ENCODE measurements around the gene SIGLEC14.

Gene SIGLEC14

GRCh38 chr19:51652266-51652665 is 5.6 kb upstream of the SIGLEC14 start:
- no peak overlapping the region for H3K4me3 ChIP-seq (ENCODE audit: control insufficient read depth in 1 of 7, extremely low read depth in 1 of 7, insufficient read depth in 4 of 7, low read depth in 2 of 7, low read length in 6 of 7)

GRCh38 chr19:51651216-51651846 is 4.7 kb upstream of the SIGLEC14 start:
- CTCF ChIA-PET: interaction anchor here (0.9 to 2.0 kb wide), 5 partner anchors 10 to 179 kb away, joined by 3 to 8 read pairs (median 5); no protein-coding TSS in a partner anchor
- H3K4me1 ChIP-seq (ENCODE audit: control extremely low read depth in 1 of 4, control insufficient read depth in 4 of 4, insufficient read depth in 4 of 4, low read length in 3 of 4): peaks cover 3 to 19% (median 5%) of the 10 kb centered on the region in 4 experiments
- no peak overlapping the region for H3K27ac ChIP-seq (ENCODE audit: insufficient read depth in 1 of 2, low read depth in 1 of 2, low read length in 2 of 2, poor library complexity in 1 of 2, severe bottlenecking in 2 of 2)
- no peaks in the 10 kb centered on the region for H3K36me3 ChIP-seq (ENCODE audit: control insufficient read depth in 4 of 4, insufficient read depth in 4 of 4, low read length in 3 of 4)
- WGBS (ENCODE audit: insufficient coverage): 90% methylated on average over 3 of the region's 7 CpGs
- no peak overlapping the region for H3K4me3 ChIP-seq (ENCODE audit: control insufficient read depth in 1 of 7, extremely low read depth in 1 of 7, insufficient read depth in 4 of 7, low read depth in 2 of 7, low read length in 6 of 7)
- POLR2A ChIA-PET: no interaction called here
- no peaks in the 10 kb centered on the region for H3K9me3 ChIP-seq (ENCODE audit: control extremely low read depth in 1 of 5, control insufficient read depth in 4 of 5, insufficient read depth in 2 of 5, low read depth in 1 of 5, low read length in 4 of 5)
- DNase-seq: peak in 2 of 3 donors; percentile 18 to 19
- peaks cover 0 to 11% (median 0%) of the 10 kb centered on the region in 5 experiments for H3K27me3 ChIP-seq (replicated peaks in 2 of 5; ENCODE audit: control insufficient read depth in 4 of 5, insufficient read depth in 5 of 5, low read length in 4 of 5)

More at GRCh38 chr19:51652266-51652665, 5.6 kb upstream of the SIGLEC14 start:
- Histone ChIP-seq H3K4me1 (ENCODE audit: control extremely low read depth in 1 of 4, control insufficient read depth in 4 of 4, insufficient read depth in 4 of 4, low read length in 3 of 4) (peaks cover 0 to 19% (median 3%) of the 10 kb centered on the region in 4 experiments), H3K36me3 (ENCODE audit: control insufficient read depth in 4 of 4, insufficient read depth in 4 of 4, low read length in 3 of 4) (no peaks in the 10 kb centered on the region), H3K27ac (ENCODE audit: insufficient read depth in 1 of 2, low read depth in 1 of 2, low read length in 2 of 2, poor library complexity in 1 of 2, severe bottlenecking in 2 of 2) (no peak overlapping the region), H3K9me3 (ENCODE audit: control extremely low read depth in 1 of 5, control insufficient read depth in 4 of 5, insufficient read depth in 2 of 5, low read depth in 1 of 5, low read length in 4 of 5) (no peaks in the 10 kb centered on the region), H3K27me3 (replicated peaks in 2 of 5; ENCODE audit: control insufficient read depth in 4 of 5, insufficient read depth in 5 of 5, low read length in 4 of 5) (peaks cover 0 to 11% (median 0%) of the 10 kb centered on the region in 5 experiments)
- DNase-seq: no peak
- ChIA-PET POLR2A (interaction anchor here (0.6 kb wide), 1 partner anchor 386 kb away, joined by 3 read pairs; no protein-coding TSS in a partner anchor), CTCF (interaction anchor here (0.7 to 2.0 kb wide), 9 partner anchors 9 to 184 kb away, joined by 3 to 8 read pairs (median 3); no protein-coding TSS in a partner anchor)
- 92% methylated on average over 4 of the region's 4 CpGs for WGBS (ENCODE audit: insufficient coverage)

GRCh38 chr19:51647318-51647717 is 693 bp upstream of the SIGLEC14 start:
- Histone ChIP-seq H3K27me3 (replicated peaks in 2 of 5; ENCODE audit: control insufficient read depth in 4 of 5, insufficient read depth in 5 of 5, low read length in 4 of 5) (peaks cover 0 to 5% (median 0%) of the 10 kb centered on the region in 5 experiments), H3K27ac (ENCODE audit: insufficient read depth in 1 of 2, low read depth in 1 of 2, low read length in 2 of 2, poor library complexity in 1 of 2, severe bottlenecking in 2 of 2) (no peak overlapping the region), H3K9me3 (ENCODE audit: control extremely low read depth in 1 of 5, control insufficient read depth in 4 of 5, insufficient read depth in 2 of 5, low read depth in 1 of 5, low read length in 4 of 5) (no peaks in the 10 kb centered on the region), H3K36me3 (ENCODE audit: control insufficient read depth in 4 of 4, insufficient read depth in 4 of 4, low read length in 3 of 4) (no peaks in the 10 kb centered on the region), H3K4me1 (ENCODE audit: control extremely low read depth in 1 of 4, control insufficient read depth in 4 of 4, insufficient read depth in 4 of 4, low read length in 3 of 4) (peaks cover 3 to 28% (median 11%) of the 10 kb centered on the region in 4 experiments), H3K4me3 (ENCODE audit: control insufficient read depth in 1 of 7, extremely low read depth in 1 of 7, insufficient read depth in 4 of 7, low read depth in 2 of 7, low read length in 6 of 7) (peak overlapping the region in 1 of 7 experiments; percentile 42)
- DNase-seq: no peak
- 100% methylated on average over 5 of the region's 6 CpGs for WGBS (ENCODE audit: insufficient coverage)
- CTCF ChIA-PET: interaction anchor here (1.4 kb wide), 1 partner anchor 10 kb away, joined by 5 read pairs; no protein-coding TSS in a partner anchor
- POLR2A ChIA-PET: no interaction called here

DNA sequence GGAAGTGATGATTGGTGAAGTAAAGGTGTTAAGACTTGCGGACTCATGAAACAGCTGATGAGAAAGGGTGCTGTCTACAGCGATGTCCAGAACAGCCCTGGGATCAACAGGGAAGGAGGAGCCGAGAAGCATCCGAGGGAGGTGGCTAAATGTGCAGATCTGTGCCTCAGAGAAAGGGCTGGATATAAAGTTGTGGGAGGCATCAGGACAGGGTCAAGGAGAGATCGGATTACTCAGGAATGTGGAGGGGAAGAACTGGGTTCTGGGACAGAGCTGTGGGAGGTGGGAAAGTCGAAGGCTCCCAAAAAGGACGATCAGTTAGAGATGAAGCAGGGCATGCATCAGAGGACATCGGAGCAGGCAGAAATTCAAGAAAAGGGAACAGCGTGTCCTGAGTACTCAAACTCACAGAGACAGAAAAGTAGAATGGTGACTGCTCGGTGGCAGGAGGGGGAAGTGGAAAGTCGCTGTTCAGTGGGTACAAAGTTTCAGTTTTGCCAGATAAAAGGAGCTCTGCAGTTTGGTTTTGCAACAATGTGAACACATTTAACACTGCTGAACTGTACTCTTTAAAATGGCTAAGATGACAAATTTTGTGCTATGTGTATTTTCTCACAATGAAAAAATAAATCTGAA is 1.9 kb downstream of the SIGLEC14 start:
- no peaks in the 10 kb centered on the region for H3K27me3 ChIP-seq (replicated peaks in 2 of 5; ENCODE audit: control insufficient read depth in 4 of 5, insufficient read depth in 5 of 5, low read length in 4 of 5)
- no peaks in the 10 kb centered on the region for H3K36me3 ChIP-seq (ENCODE audit: control insufficient read depth in 4 of 4, insufficient read depth in 4 of 4, low read length in 3 of 4)
- 61% methylated on average over 9 of the region's 11 CpGs for WGBS (ENCODE audit: insufficient coverage)
- no peak overlapping the region for H3K27ac ChIP-seq (ENCODE audit: insufficient read depth in 1 of 2, low read depth in 1 of 2, low read length in 2 of 2, poor library complexity in 1 of 2, severe bottlenecking in 2 of 2)
- peak in 1 of 3 donors; percentile 37 for DNase-seq
- H3K4me1 ChIP-seq (ENCODE audit: control extremely low read depth in 1 of 4, control insufficient read depth in 4 of 4, insufficient read depth in 4 of 4, low read length in 3 of 4): peaks cover 0 to 18% (median 10%) of the 10 kb centered on the region in 4 experiments
- POLR2A ChIA-PET: no interaction called here
- H3K9me3 ChIP-seq (ENCODE audit: control extremely low read depth in 1 of 5, control insufficient read depth in 4 of 5, insufficient read depth in 2 of 5, low read depth in 1 of 5, low read length in 4 of 5): no peaks in the 10 kb centered on the region
- peak overlapping the region in 1 of 7 experiments; percentile 8 for H3K4me3 ChIP-seq (ENCODE audit: control insufficient read depth in 1 of 7, extremely low read depth in 1 of 7, insufficient read depth in 4 of 7, low read depth in 2 of 7, low read length in 6 of 7)
- CTCF ChIA-PET: interaction anchor here (0.9 to 3.1 kb wide), 6 partner anchors 11 to 204 kb away, joined by 3 to 8 read pairs (median 4); no protein-coding TSS in a partner anchor

DNA sequence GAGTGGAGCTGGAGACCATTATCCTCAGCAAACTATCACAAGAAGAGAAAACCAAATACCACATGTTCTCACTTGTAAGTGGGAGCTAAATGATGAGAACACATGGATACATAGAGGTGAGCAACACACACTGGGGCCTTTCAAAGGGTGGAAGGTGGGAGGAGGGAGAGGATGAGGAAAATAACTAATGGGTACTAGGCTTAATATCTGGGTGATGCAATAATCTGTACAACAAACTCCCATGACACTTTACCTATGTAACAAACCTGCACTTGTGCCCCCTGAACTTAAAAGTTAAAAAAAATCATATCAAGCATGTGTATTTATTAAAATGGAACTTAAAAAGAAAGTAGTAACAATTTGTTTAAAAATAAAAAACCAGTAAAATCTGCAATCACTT is 5.0 kb downstream of the SIGLEC14 start:
- Histone ChIP-seq H3K4me3 (ENCODE audit: control insufficient read depth in 1 of 7, extremely low read depth in 1 of 7, insufficient read depth in 4 of 7, low read depth in 2 of 7, low read length in 6 of 7) (no peak overlapping the region), H3K9me3 (ENCODE audit: control extremely low read depth in 1 of 5, control insufficient read depth in 4 of 5, insufficient read depth in 2 of 5, low read depth in 1 of 5, low read length in 4 of 5) (peaks cover 0 to 6% (median 0%) of the 10 kb centered on the region in 5 experiments), H3K27me3 (replicated peaks in 2 of 5; ENCODE audit: control insufficient read depth in 4 of 5, insufficient read depth in 5 of 5, low read length in 4 of 5) (no peaks in the 10 kb centered on the region), H3K4me1 (ENCODE audit: control extremely low read depth in 1 of 4, control insufficient read depth in 4 of 4, insufficient read depth in 4 of 4, low read length in 3 of 4) (peaks cover 0 to 12% (median 4%) of the 10 kb centered on the region in 4 experiments), H3K27ac (ENCODE audit: insufficient read depth in 1 of 2, low read depth in 1 of 2, low read length in 2 of 2, poor library complexity in 1 of 2, severe bottlenecking in 2 of 2) (no peak overlapping the region), H3K36me3 (ENCODE audit: control insufficient read depth in 4 of 4, insufficient read depth in 4 of 4, low read length in 3 of 4) (no peaks in the 10 kb centered on the region)
- ChIA-PET CTCF (interaction anchor here (1.3 to 1.7 kb wide), 3 partner anchors 10 to 484 kb away, joined by 3 to 5 read pairs (median 3); no protein-coding TSS in a partner anchor), POLR2A (no interaction called here)
- DNase-seq: no peak

DNA sequence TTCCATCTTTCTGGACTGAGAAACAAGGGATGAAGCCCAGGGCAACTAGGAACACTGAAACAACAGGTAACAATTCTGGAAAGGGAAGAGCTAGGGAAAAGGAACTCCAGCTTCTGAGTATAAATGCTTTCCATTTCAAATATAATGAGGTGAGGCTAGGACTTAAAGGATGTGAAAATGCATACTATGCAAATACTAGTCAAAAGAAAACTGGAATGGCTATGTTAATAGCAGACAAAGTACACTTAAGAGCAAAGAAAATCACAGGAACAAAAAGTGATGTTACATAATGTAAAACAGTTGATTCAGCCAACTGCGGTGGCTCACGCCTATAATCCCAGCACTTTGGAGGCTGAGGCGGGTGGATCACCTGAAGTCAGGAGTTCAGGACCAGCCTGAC is 6.2 kb downstream of the SIGLEC14 start:
- CTCF ChIA-PET: interaction anchor here (0.9 to 1.6 kb wide), 9 partner anchors 9 to 482 kb away, joined by 3 to 6 read pairs (median 3); partner anchors contain the start of gene SIGLEC5
- no peak for DNase-seq
- Histone ChIP-seq H3K27ac (ENCODE audit: insufficient read depth in 1 of 2, low read depth in 1 of 2, low read length in 2 of 2, poor library complexity in 1 of 2, severe bottlenecking in 2 of 2) (no peak overlapping the region), H3K36me3 (ENCODE audit: control insufficient read depth in 4 of 4, insufficient read depth in 4 of 4, low read length in 3 of 4) (no peaks in the 10 kb centered on the region), H3K9me3 (ENCODE audit: control extremely low read depth in 1 of 5, control insufficient read depth in 4 of 5, insufficient read depth in 2 of 5, low read depth in 1 of 5, low read length in 4 of 5) (peaks cover 0 to 10% (median 0%) of the 10 kb centered on the region in 5 experiments), H3K27me3 (replicated peaks in 2 of 5; ENCODE audit: control insufficient read depth in 4 of 5, insufficient read depth in 5 of 5, low read length in 4 of 5) (no peaks in the 10 kb centered on the region), H3K4me1 (ENCODE audit: control extremely low read depth in 1 of 4, control insufficient read depth in 4 of 4, insufficient read depth in 4 of 4, low read length in 3 of 4) (peaks cover 0 to 9% (median 3%) of the 10 kb centered on the region in 4 experiments), H3K4me3 (ENCODE audit: control insufficient read depth in 1 of 7, extremely low read depth in 1 of 7, insufficient read depth in 4 of 7, low read depth in 2 of 7, low read length in 6 of 7) (no peak overlapping the region)
- POLR2A ChIA-PET: no interaction called here
- 87% methylated on average over 3 of the region's 3 CpGs for WGBS (ENCODE audit: insufficient coverage)

All from common myeloid progenitor, CD34-positive (primary cell).